AG09319 (cell line): ENCODE data around the gene GPN1.

Experiments
- DNase-seq: peaks from one replicate; pipeline ENCODE4 v3.0.0-alpha.2; 2010; ENCODE audit warnings: low read depth; ENCODE audit errors: extremely low read depth
- CTCF ChIP-seq: IDR thresholded peaks from 2 replicates; pipeline ENCODE4 v1.5.1; 2011; ENCODE audit warnings: low read depth, mild to moderate bottlenecking, inconsistent platforms, low read length, moderate library complexity

Gene GPN1

GRCh38 chr2:27690052-27690451, 61.2 kb downstream of the GPN1 start:
- no peak for TF ChIP-seq CTCF

GRCh38 chr2:27697660-27698059, 68.8 kb downstream of the GPN1 start:
- TF ChIP-seq CTCF, result no peak
- DNase-seq, result no peak

More at GRCh38 chr2:27690052-27690451, 61.2 kb downstream of the GPN1 start:
- DNase-seq, result no peak
